Right lobe of liver (tissue), 6 donors: ENCODE measurements around the gene STRIP2. TPM values are rescaled to one million over a fixed set of nuclear protein-coding genes. Genes with fewer than 3 reads are reported as not detected.

Source experiments
- ATAC-seq, 4 donors: fragments of 200-7000 bp; cut with Tn5 transposase; one replicate each; pipeline ENCODE4 v1.9.1; 2020; ENCODE audit warnings: mild to moderate bottlenecking in 4 of 4, moderate library complexity in 4 of 4
- DNase-seq, 3 donors: peaks; one replicate each; pipeline ENCODE4 v3.0.0-alpha.2; 2020
- H3K27ac ChIP-seq, 3 donors: fragments of 200-600 bp; one replicate each; pipeline ENCODE4 v1.8.0; 2022
- H3K27me3 ChIP-seq, 2 donors: fragments of 200-600 bp; one replicate each; pipeline ENCODE4 v1.8.0; 2022
- H3K36me3 ChIP-seq, 4 donors: fragments of 200-600 bp; sonication (generic) in 1 of 4; one replicate each; pipeline versions ENCODE4 v1.5.1 to v1.8.0; 2017 to 2022; ENCODE audit warnings: control low read depth in 1 of 4
- H3K4me1 ChIP-seq, 4 donors: fragments of 200-600 bp; sonication (generic) in 1 of 4; one replicate each; pipeline versions ENCODE4 v1.5.1 to v1.8.0; 2017 to 2022; ENCODE audit warnings: control low read depth in 1 of 4
- H3K4me3 ChIP-seq, 3 donors: fragments of 200-600 bp; one replicate each; pipeline ENCODE4 v1.8.0; 2022
- H3K9me3 ChIP-seq, 4 donors: fragments of 200-600 bp; sonication (generic) in 1 of 4; one replicate each; pipeline versions ENCODE4 v1.5.1 to v1.8.0; 2017 to 2022; ENCODE audit warnings: control low read depth in 1 of 4
- POLR2A ChIP-seq: fragments of 450-650 bp; IDR thresholded peaks from one replicate; pipeline ENCODE4 v1.6.1; 2017; ENCODE audit warnings: antibody characterized with exemption, mild to moderate bottlenecking
- WGBS: methylation state at CpG from one replicate; pipeline ENCODE4 v1.1.6; 2018; ENCODE audit warnings: low coverage, low lambda C conversion rate; ENCODE audit not compliant: insufficient coverage; ENCODE audit errors: missing lambda C conversion rate; 5-methylcytosine and 5-hydroxymethylcytosine counted together
- intact Hi-C, 2 donors: fragments of 100-400 bp; cut with DNase I; formaldehyde crosslinking; loops; one replicate each; pipeline versions ENCODE4 v1.11.2 to v1.14.1; 2022
- total RNA-seq, 6 experiments: library from RNA; depleted of rRNA in 2 of 6; stranded (reverse); fragments of >200 nt in 2 of 6; fragmentation: NEBNext Ultra II Directional in 3 of 6; extraction: Animal tissue kit (Norgen Biotek cat#: 25700) in 3 of 6; gene quantifications; one replicate each; pipeline versions ENCODE4 v1.1.0 to v1.2.4, GENCODE V29; 2016 to 2023
- TF ChIP-seq, protein P1 (sequence below), 4 donors: fragments of 200-600 bp in 3 of 4; fragments of 450-650 bp in 1 of 4; IDR thresholded peaks; one replicate each; pipeline versions ENCODE4 v1.5.1 to v1.8.0; 2016 to 2022; ENCODE audit warnings: antibody characterized with exemption in 4 of 4, mild to moderate bottlenecking in 2 of 4
- donor health status: DM: no; HTN: yes; CAD: no.
- donor health status: DM: no; HTN: no; CAD: no.
- donor health status: DM: no; HTN: no; CAD: no.
- donor health status: DM: no; HTN: yes; CAD: no.
- donor health status: DM: no; HTN: yes; CAD: no.

The STRIP2 gene
- total RNA-seq, 6 experiments from 2014 or later: 0.24 to 0.86 (median 0.42) TPM

- H3K4me1 ChIP-seq: no peaks in the 10 kb centered on the region
- no peaks in the 10 kb centered on the region for H3K36me3 ChIP-seq
- no peaks in the 10 kb centered on the region for H3K9me3 ChIP-seq
- H3K27me3 ChIP-seq: no peaks in the 10 kb centered on the region
- intact Hi-C loops: no loop called here
- no peak for ATAC-seq
- H3K27ac ChIP-seq: no peak overlapping the region
- no peak for TF ChIP-seq POLR2A
- TF ChIP-seq, protein P1, sequence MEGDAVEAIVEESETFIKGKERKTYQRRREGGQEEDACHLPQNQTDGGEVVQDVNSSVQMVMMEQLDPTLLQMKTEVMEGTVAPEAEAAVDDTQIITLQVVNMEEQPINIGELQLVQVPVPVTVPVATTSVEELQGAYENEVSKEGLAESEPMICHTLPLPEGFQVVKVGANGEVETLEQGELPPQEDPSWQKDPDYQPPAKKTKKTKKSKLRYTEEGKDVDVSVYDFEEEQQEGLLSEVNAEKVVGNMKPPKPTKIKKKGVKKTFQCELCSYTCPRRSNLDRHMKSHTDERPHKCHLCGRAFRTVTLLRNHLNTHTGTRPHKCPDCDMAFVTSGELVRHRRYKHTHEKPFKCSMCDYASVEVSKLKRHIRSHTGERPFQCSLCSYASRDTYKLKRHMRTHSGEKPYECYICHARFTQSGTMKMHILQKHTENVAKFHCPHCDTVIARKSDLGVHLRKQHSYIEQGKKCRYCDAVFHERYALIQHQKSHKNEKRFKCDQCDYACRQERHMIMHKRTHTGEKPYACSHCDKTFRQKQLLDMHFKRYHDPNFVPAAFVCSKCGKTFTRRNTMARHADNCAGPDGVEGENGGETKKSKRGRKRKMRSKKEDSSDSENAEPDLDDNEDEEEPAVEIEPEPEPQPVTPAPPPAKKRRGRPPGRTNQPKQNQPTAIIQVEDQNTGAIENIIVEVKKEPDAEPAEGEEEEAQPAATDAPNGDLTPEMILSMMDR (IDR thresholded peaks at IDR 0.05): no peak
- H3K4me3 ChIP-seq: no peak overlapping the region
- DNase-seq: no peak
- 100% methylated on average over 5 of the region's 5 CpGs for WGBS
Observed at GRCh38 chr7:129417073-129417472, 17.2 kb upstream of the STRIP2 start.

DNA sequence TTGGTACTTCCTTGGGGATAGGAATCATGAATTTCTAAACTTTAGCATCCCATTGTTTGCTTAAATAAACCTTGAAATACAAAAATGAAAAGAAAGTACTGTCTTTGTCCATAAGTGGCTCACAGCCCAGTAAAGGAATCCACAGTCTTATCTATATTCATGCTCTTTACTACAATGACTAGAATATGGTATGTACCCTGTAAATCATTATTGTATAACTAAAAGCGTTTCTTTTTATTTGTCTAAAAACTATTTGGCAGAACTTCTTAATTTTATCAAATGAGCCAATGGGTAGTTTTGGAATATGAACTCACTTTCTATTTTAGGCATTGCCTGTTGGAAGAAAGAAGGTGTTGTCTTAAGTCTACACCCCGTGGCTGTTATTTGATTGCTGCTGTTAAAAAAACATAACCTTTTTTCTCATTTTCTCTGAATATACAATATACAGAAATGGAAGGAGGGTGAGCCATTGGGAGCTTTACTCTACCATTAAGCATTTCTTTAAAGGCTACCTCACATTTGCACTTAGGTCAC is 12.4 kb upstream of the STRIP2 start:
- Histone ChIP-seq H3K4me3 (no peak overlapping the region), H3K4me1 (no peaks in the 10 kb centered on the region), H3K9me3 (no peaks in the 10 kb centered on the region), H3K27me3 (no peaks in the 10 kb centered on the region), H3K36me3 (no peaks in the 10 kb centered on the region), H3K27ac (no peak overlapping the region)
- intact Hi-C loops: no loop called here
- no peak for ATAC-seq
- DNase-seq: no peak
- TF ChIP-seq, protein P1 (IDR thresholded peaks at IDR 0.05): no peak
- TF ChIP-seq POLR2A: no peak
- WGBS: 40% methylated on average over 2 of the region's 2 CpGs

- H3K4me3 ChIP-seq: no peak overlapping the region
- H3K9me3 ChIP-seq: no peaks in the 10 kb centered on the region
- DNase-seq: no peak
- no peaks in the 10 kb centered on the region for H3K4me1 ChIP-seq
- H3K27ac ChIP-seq: no peak overlapping the region
- no peak for TF ChIP-seq POLR2A
- TF ChIP-seq, protein P1 (IDR thresholded peaks at IDR 0.05): no peak
- no peaks in the 10 kb centered on the region for H3K36me3 ChIP-seq
- no peaks in the 10 kb centered on the region for H3K27me3 ChIP-seq
- intact Hi-C loops: no loop called here
- ATAC-seq: no peak
- WGBS: 83% methylated on average over 1 of the region's 4 CpGs
Observed at GRCh38 chr7:129422727-129423126, 11.5 kb upstream of the STRIP2 start.

- WGBS: 94% methylated on average over 2 of the region's 2 CpGs
- no peak for ATAC-seq
- H3K36me3 ChIP-seq: no peaks in the 10 kb centered on the region
Observed at GRCh38 chr7:129423700-129424410, 10.4 kb upstream of the STRIP2 start.

More at GRCh38 chr7:129423700-129424410, 10.4 kb upstream of the STRIP2 start:
- no peak for DNase-seq
- Histone ChIP-seq H3K4me3 (no peak overlapping the region), H3K27me3 (no peaks in the 10 kb centered on the region), H3K9me3 (no peaks in the 10 kb centered on the region), H3K4me1 (no peaks in the 10 kb centered on the region), H3K27ac (no peak overlapping the region)
- intact Hi-C loops: no loop called here
- TF ChIP-seq, protein P1 (IDR thresholded peaks at IDR 0.05): no peak
- no peak for TF ChIP-seq POLR2A
